K562 (cell line): ENCODE measurements around the gene ATP5PB. TPM values are rescaled to one million over a fixed set of nuclear protein-coding genes. Genes with fewer than 3 reads are reported as not detected.

ENCODE experiments used
- ARID1B ChIP-seq: fragments of 450-650 bp; IDR thresholded peaks from 2 replicates; pipeline ENCODE4 v1.6.1; 2016; ENCODE audit warnings: antibody characterized with exemption, mild to moderate bottlenecking, inconsistent platforms
- BRF1 ChIP-seq: IDR thresholded peaks from 3 replicates; pipeline ENCODE4 v1.6.1; 2011; ENCODE audit warnings: borderline replicate concordance, mild to moderate bottlenecking; ENCODE audit not compliant: insufficient read length; ENCODE audit errors: extremely low read depth
- CEBPB ChIP-seq: fragments of 450-650 bp; IDR thresholded peaks from 2 replicates; pipeline ENCODE4 v1.6.1; 2016; ENCODE audit warnings: missing genetic modification characterization, missing compliant biosample characterization
- EHMT2 ChIP-seq: fragments of 450-650 bp; IDR thresholded peaks from 2 replicates; pipeline ENCODE4 v1.6.1; 2018; ENCODE audit warnings: antibody characterized with exemption
- ETV6 ChIP-seq, 3 experiments: fragments of 150-350 bp in 1 of 3; sonication (generic) in 1 of 3; formaldehyde crosslinking in 1 of 3; IDR thresholded peaks; 2 replicates each; pipeline versions ENCODE4 v1.6.1 to v1.8.0; 2014 to 2022; ENCODE audit warnings: borderline replicate concordance in 2 of 3, low read depth in 2 of 3, antibody characterized with exemption in 1 of 3, low read length in 1 of 3, mild to moderate bottlenecking in 1 of 3, missing genetic modification reagents in 1 of 3
- GATA2 ChIP-seq: sonication (generic); formaldehyde crosslinking; IDR thresholded peaks from 2 replicates; pipeline ENCODE4 v1.4.0; 2020; ENCODE audit warnings: mild to moderate bottlenecking, missing genetic modification reagents
- KDM4B ChIP-seq, 2 experiments: fragments of 450-650 bp in 1 of 2; sonication (generic) in 1 of 2; IDR thresholded peaks; 2 replicates each; pipeline ENCODE4 v1.6.1; 2016 to 2017; ENCODE audit warnings: borderline replicate concordance in 2 of 2, antibody characterized with exemption in 1 of 2, low read depth in 1 of 2, mild to moderate bottlenecking in 1 of 2
- LARP7 ChIP-seq: fragments of 450-650 bp; IDR thresholded peaks from 2 replicates; pipeline ENCODE4 v1.6.1; 2016
- MAFK ChIP-seq: IDR thresholded peaks from 2 replicates; pipeline ENCODE4 v1.6.1; 2011; ENCODE audit warnings: low read length, improper control_type of control experiment
- MED1 ChIP-seq: sonication (generic); formaldehyde crosslinking; IDR thresholded peaks from 2 replicates; pipeline ENCODE4 v1.8.1; 2023; ENCODE audit warnings: missing genetic modification reagents, borderline replicate concordance
- NR2C1 ChIP-seq, 2 experiments: fragments of 450-650 bp; IDR thresholded peaks; 2 replicates each; pipeline ENCODE4 v1.6.1; 2017; ENCODE audit warnings: mild to moderate bottlenecking in 2 of 2, antibody characterized with exemption in 1 of 2, inconsistent platforms in 1 of 2, missing compliant biosample characterization in 1 of 2, missing genetic modification characterization in 1 of 2
- OTX1 ChIP-seq: fragments of 450-650 bp; formaldehyde crosslinking; IDR thresholded peaks from 2 replicates; pipeline ENCODE4 v1.4.0; 2022; ENCODE audit warnings: mild to moderate bottlenecking
- SMC3 ChIP-seq: conservative IDR thresholded peaks from 2 replicates; pipeline ENCODE4 v1.6.1; 2011; ENCODE audit warnings: low read depth, low read length, improper control_type of control experiment; ENCODE audit not compliant: insufficient read depth
- ZKSCAN1 ChIP-seq: fragments of 150-350 bp; IDR thresholded peaks from 2 replicates; pipeline ENCODE4 v1.6.1; 2016; ENCODE audit warnings: low read depth, low read length
- ZNF212 ChIP-seq: fragments of 450-650 bp; formaldehyde crosslinking; IDR thresholded peaks from 2 replicates; pipeline ENCODE4 v1.4.0; 2020; ENCODE audit warnings: mild to moderate bottlenecking
- ZNF3 ChIP-seq: fragments of 250-450 bp; sonication (Bioruptor Pico); IDR thresholded peaks from 2 replicates; pipeline ENCODE4 v1.5.0; 2021; ENCODE audit warnings: mild to moderate bottlenecking, moderate library complexity
- polyA plus RNA-seq, 8 experiments: library from polyadenylated mRNA; depleted of rRNA in 4 of 8; stranded (reverse) in 5 of 8; unstranded in 3 of 8; fragments of >200 nt; fragmentation: Nextera tagmentation in 2 of 8; fragmentation: Illumina TruSeq in 1 of 8; extraction: Ambion mirVana in 2 of 8; extraction: Trizol in 1 of 8; gene quantifications; 2 replicates each; pipeline versions ENCODE4 v1.2.1 to v1.2.3, GENCODE V29; 2011 to 2014; ENCODE audit warnings: inconsistent platforms in 1 of 8, missing spikeins in 1 of 8
- total RNA-seq, 7 experiments: library from RNA; depleted of rRNA in 6 of 7; stranded (reverse); fragments of >200 nt in 6 of 7; fragmentation: Illumina TruSeq in 2 of 7; extraction: Trizol in 2 of 7; gene quantifications; 2 replicates each; pipeline versions ENCODE4 v1.2.1 to v1.2.3, GENCODE V29; 2011 to 2021; ENCODE audit warnings: low replicate concordance in 1 of 7
- TF ChIP-seq, protein P1 (sequence below): sonication (generic); formaldehyde crosslinking; IDR thresholded peaks from 2 replicates; pipeline ENCODE4 v1.9.0; 2022; ENCODE audit warnings: mild to moderate bottlenecking, missing genetic modification reagents
- TF ChIP-seq, protein P2 (sequence below): fragments of 250-450 bp; sonication (Bioruptor Pico); IDR thresholded peaks from 2 replicates; pipeline ENCODE4 v1.4.0; 2020
- TF ChIP-seq, protein P3 (sequence below), 2 experiments: fragments of 250-450 bp in 1 of 2; fragments of 450-650 bp in 1 of 2; sonication (Bioruptor Pico) in 1 of 2; IDR thresholded peaks; 2 replicates each; pipeline versions ENCODE4 v1.6.1 to v1.8.0; 2016 to 2021; ENCODE audit warnings: mild to moderate bottlenecking in 2 of 2, moderate library complexity in 2 of 2, missing compliant biosample characterization in 1 of 2, missing genetic modification characterization in 1 of 2
- TF ChIP-seq, protein P4 (sequence below): fragments of 450-650 bp; IDR thresholded peaks from 2 replicates; pipeline ENCODE4 v1.7.0; 2016; ENCODE audit warnings: borderline replicate concordance

The ATP5PB gene
- total and polyA plus RNA-seq, 9 of the 15 experiments (the other 6 are each of a cell fraction or from before 2014, with no cell fraction given): 651 to 2,735 (median 1,061) TPM

DNA sequence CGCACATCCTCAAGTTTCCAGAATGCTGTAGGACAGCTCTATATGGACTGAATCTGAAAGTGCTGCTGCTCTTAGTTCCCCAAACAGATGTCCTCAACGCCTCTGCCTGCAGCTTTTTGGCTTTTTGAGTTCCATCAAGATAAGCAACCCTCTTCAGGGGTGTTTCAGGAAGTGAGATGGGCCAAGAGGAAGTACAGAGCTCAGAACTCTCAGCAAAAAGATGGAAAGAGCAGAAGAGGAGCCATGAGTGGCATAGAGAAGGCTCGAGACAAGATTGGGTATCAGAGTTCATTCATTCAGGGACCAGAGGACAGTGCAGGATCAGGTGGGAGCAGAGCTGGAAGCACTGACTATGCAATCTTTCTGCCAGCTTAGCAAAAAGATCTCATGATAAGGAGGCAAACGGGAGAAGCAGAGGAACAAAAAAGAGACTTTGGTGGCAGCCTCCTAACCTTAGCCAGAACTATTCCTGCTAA is 54.4 kb downstream of the ATP5PB start, which contains the start of the genes ADORA3 and TMIGD3 (continued):
- TF ChIP-seq, protein P1, sequence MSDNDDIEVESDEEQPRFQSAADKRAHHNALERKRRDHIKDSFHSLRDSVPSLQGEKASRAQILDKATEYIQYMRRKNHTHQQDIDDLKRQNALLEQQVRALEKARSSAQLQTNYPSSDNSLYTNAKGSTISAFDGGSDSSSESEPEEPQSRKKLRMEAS (CRISPR knock-in tag): no peak
- TF ChIP-seq ZNF3 (CRISPR knock-in tag): no peak
- no peak for TF ChIP-seq ZNF212 (CRISPR knock-in tag)
- no peak for TF ChIP-seq KDM4B (IDR thresholded peaks at IDR 0.05; ENCODE audit: borderline replicate concordance in 2 of 2, low read depth in 1 of 2)
- TF ChIP-seq, protein P2, sequence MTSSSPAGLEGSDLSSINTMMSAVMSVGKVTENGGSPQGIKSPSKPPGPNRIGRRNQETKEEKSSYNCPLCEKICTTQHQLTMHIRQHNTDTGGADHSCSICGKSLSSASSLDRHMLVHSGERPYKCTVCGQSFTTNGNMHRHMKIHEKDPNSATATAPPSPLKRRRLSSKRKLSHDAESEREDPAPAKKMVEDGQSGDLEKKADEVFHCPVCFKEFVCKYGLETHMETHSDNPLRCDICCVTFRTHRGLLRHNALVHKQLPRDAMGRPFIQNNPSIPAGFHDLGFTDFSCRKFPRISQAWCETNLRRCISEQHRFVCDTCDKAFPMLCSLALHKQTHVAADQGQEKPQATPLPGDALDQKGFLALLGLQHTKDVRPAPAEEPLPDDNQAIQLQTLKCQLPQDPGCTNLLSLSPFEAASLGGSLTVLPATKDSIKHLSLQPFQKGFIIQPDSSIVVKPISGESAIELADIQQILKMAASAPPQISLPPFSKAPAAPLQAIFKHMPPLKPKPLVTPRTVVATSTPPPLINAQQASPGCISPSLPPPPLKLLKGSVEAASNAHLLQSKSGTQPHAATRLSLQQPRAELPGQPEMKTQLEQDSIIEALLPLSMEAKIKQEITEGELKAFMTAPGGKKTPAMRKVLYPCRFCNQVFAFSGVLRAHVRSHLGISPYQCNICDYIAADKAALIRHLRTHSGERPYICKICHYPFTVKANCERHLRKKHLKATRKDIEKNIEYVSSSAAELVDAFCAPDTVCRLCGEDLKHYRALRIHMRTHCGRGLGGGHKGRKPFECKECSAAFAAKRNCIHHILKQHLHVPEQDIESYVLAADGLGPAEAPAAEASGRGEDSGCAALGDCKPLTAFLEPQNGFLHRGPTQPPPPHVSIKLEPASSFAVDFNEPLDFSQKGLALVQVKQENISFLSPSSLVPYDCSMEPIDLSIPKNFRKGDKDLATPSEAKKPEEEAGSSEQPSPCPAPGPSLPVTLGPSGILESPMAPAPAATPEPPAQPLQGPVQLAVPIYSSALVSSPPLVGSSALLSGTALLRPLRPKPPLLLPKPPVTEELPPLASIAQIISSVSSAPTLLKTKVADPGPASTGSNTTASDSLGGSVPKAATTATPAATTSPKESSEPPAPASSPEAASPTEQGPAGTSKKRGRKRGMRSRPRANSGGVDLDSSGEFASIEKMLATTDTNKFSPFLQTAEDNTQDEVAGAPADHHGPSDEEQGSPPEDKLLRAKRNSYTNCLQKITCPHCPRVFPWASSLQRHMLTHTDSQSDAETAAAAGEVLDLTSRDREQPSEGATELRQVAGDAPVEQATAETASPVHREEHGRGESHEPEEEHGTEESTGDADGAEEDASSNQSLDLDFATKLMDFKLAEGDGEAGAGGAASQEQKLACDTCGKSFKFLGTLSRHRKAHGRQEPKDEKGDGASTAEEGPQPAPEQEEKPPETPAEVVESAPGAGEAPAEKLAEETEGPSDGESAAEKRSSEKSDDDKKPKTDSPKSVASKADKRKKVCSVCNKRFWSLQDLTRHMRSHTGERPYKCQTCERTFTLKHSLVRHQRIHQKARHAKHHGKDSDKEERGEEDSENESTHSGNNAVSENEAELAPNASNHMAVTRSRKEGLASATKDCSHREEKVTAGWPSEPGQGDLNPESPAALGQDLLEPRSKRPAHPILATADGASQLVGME (CRISPR knock-in tag): peak; percentile 45; the same call in 1 of the 2 replicates
- TF ChIP-seq MED1 (CRISPR knock-in tag): no peak
- peak in 1 of 2 experiments; percentile 75; a peak in 2 of 4 replicates for TF ChIP-seq ETV6 (IDR thresholded peaks at IDR 0.05; ENCODE audit: borderline replicate concordance in 1 of 2, low read depth in 2 of 2, low read length in 1 of 2)
- TF ChIP-seq ETV6 (CRISPR knock-in tag; IDR thresholded peaks at IDR 0.05; ENCODE audit: borderline replicate concordance): no peak
- TF ChIP-seq SMC3: no peak
- TF ChIP-seq MAFK: peak; percentile 28; the same call in 1 of the 2 replicates
- peak; percentile 93 for TF ChIP-seq CEBPB (tag)
- peak; percentile 75 for TF ChIP-seq GATA2 (CRISPR knock-in tag)
- 0 out of 2 replicates have a peak, but pooled peaks have one; percentile 33 for TF ChIP-seq ARID1B
- TF ChIP-seq ZKSCAN1: no peak
- no peak for TF ChIP-seq BRF1
- TF ChIP-seq EHMT2: no peak
- peak; percentile 86 for TF ChIP-seq OTX1 (CRISPR knock-in tag)
- no peak for TF ChIP-seq LARP7
- TF ChIP-seq NR2C1 (IDR thresholded peaks at IDR 0.05): no peak
- TF ChIP-seq NR2C1 (tag; IDR thresholded peaks at IDR 0.05): peak; percentile 48; the same call in 1 of the 2 replicates
- TF ChIP-seq, protein P3, sequence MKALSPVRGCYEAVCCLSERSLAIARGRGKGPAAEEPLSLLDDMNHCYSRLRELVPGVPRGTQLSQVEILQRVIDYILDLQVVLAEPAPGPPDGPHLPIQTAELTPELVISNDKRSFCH (CRISPR knock-in tag; IDR thresholded peaks at IDR 0.05): no peak
- TF ChIP-seq, protein P3 (tag; IDR thresholded peaks at IDR 0.05): no peak
- TF ChIP-seq, protein P4, sequence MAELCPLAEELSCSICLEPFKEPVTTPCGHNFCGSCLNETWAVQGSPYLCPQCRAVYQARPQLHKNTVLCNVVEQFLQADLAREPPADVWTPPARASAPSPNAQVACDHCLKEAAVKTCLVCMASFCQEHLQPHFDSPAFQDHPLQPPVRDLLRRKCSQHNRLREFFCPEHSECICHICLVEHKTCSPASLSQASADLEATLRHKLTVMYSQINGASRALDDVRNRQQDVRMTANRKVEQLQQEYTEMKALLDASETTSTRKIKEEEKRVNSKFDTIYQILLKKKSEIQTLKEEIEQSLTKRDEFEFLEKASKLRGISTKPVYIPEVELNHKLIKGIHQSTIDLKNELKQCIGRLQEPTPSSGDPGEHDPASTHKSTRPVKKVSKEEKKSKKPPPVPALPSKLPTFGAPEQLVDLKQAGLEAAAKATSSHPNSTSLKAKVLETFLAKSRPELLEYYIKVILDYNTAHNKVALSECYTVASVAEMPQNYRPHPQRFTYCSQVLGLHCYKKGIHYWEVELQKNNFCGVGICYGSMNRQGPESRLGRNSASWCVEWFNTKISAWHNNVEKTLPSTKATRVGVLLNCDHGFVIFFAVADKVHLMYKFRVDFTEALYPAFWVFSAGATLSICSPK: no peak
